Measurements from ENCODE around the gene NGFR.

DNA sequence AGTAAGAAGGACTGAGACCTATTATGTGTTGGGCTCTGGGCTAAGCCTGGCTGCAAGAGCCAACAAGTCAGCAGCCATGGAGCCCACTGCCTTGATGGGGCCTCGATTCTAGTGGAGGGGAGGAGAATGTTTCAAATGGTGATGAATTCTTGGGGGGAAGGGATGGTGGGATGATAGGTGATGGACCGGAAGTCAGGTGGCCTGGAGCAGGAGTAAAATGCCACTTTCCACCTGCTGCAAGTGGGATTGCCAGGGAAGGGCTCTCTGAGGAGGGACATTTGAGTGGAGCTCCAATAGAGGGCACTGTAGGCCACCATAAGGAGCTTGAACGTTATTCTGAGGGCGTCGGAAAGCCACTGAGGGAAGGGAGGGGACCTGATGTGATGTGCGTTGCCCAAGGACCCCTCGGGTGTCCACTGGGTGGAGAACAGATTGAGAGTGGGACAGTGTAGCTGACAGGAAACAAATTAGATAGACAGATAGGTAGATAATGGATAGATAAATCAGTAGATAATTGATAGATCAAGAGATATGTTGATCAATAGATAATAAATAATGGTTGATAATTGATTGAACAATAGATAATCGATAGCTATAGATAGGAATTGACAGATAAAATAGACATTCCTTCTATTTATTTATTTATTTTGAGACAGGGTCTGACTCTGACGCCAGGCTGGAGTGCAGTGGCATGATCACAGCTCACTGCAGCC, 62.4 kb downstream of the NGFR start:
- TF ChIP-seq, protein P1, sequence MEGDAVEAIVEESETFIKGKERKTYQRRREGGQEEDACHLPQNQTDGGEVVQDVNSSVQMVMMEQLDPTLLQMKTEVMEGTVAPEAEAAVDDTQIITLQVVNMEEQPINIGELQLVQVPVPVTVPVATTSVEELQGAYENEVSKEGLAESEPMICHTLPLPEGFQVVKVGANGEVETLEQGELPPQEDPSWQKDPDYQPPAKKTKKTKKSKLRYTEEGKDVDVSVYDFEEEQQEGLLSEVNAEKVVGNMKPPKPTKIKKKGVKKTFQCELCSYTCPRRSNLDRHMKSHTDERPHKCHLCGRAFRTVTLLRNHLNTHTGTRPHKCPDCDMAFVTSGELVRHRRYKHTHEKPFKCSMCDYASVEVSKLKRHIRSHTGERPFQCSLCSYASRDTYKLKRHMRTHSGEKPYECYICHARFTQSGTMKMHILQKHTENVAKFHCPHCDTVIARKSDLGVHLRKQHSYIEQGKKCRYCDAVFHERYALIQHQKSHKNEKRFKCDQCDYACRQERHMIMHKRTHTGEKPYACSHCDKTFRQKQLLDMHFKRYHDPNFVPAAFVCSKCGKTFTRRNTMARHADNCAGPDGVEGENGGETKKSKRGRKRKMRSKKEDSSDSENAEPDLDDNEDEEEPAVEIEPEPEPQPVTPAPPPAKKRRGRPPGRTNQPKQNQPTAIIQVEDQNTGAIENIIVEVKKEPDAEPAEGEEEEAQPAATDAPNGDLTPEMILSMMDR (IDR thresholded peaks at IDR 0.05), result peak; percentile 17 to 40 (median 35)
- TF ChIP-seq POLR2A (IDR thresholded peaks at IDR 0.05), result no peak
